Activated T-cell treated with anti-CD3 and anti-CD28 coated beads for 4 hours (primary cell): ENCODE results near the gene ZBED1.
"Not testable (repeated sequence)": the region's sequence is repeated elsewhere in the genome, so short reads cannot be mapped to it uniquely, and the experiment has no call there.

ENCODE experiments used
- DNase-seq: peaks from one replicate; pipeline ENCODE4 v3.0.0-alpha.2; 2020

The ZBED1 gene

GRCh38 chrX:2495595-2495994, 5.2 kb downstream of the ZBED1 start:
- DNase-seq, result no peak

GRCh38 chrX:2492531-2493218, 8.1 kb downstream of the ZBED1 start:
- no peak for DNase-seq

GRCh38 chrX:2490634-2491033, 10.1 kb downstream of the ZBED1 start:
- no peak for DNase-seq

GRCh38 chrX:2489446-2490445, 11.0 kb downstream of the ZBED1 start:
- DNase-seq, result no peak

GRCh38 chrX:2488621-2489285, 12.0 kb downstream of the ZBED1 start:
- no peak for DNase-seq

GRCh38 chrX:2487366-2487765, 13.4 kb downstream of the ZBED1 start:
- DNase-seq, result no peak

- no peak for DNase-seq
Observed at GRCh38 chrX:2486476-2487133, 14.2 kb downstream of the ZBED1 start.

- no peak for DNase-seq
Observed at GRCh38 chrX:2485789-2486345, 14.9 kb downstream of the ZBED1 start.

- no peak for DNase-seq
Observed at GRCh38 chrX:2484721-2485648, 15.8 kb downstream of the ZBED1 start.

- no peak for DNase-seq
Observed at GRCh38 chrX:2484256-2484655, 16.5 kb downstream of the ZBED1 start.

- DNase-seq, result no peak
Observed at GRCh38 chrX:2483398-2484060, 17.2 kb downstream of the ZBED1 start.

GRCh38 chrX:2481597-2481996, 19.2 kb downstream of the ZBED1 start:
- DNase-seq, result not testable (repeated sequence)

GRCh38 chrX:2479982-2480381, 20.8 kb downstream of the ZBED1 start:
- DNase-seq, result not testable (repeated sequence)

GRCh38 chrX:2479420-2479780, 21.4 kb downstream of the ZBED1 start:
- no peak for DNase-seq

GRCh38 chrX:2478546-2479419, 22.0 kb downstream of the ZBED1 start:
- no peak for DNase-seq

GRCh38 chrX:2477313-2477712, 23.5 kb downstream of the ZBED1 start:
- DNase-seq, result not testable (repeated sequence)

- DNase-seq, result no peak
Observed at GRCh38 chrX:2474963-2475726, 25.6 kb downstream of the ZBED1 start.

GRCh38 chrX:2474280-2474962, 26.4 kb downstream of the ZBED1 start:
- DNase-seq, result no peak
